ENCODE results near the gene SPATA20.

Gene SPATA20

DNA sequence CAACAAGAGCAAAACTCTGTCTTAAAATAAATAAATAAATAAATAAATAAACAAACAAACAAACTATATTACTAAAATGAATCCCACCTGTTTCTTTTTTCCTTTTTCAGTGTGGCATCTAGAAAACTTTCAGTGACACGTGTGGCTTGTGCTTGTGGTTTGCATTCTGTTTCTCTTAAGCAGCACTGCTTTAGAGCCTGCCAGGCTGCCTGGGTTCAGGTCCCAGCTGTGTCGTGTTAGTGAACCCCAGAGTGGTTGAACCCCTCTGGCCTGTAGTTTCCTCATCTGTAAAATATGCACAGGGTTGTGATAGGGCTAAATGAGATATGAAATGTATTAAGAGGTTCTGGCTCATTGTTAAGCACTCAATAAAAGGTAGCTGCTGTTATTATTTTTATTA, 26.5 kb upstream of the SPATA20 start:
- no peak for DNase-seq

DNA sequence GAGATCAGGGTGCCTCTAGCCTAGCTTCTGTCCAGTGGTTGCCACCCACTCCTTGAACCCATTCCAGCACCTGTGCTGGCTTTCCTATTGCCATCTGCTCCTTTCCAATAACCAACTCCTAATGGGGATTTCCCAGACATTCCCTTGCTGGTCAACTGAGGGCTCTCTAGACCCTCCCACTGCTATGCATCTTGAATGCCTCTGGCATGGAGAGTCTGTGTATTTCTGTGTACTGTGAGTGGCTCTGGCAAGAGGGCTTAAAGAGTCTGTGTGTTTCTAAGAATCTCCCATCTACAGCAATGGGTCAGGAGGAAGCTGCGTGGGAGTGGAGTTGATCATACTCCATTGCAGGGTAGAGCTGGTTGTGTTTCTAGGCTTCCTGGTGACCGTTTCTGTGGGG, 25.5 kb upstream of the SPATA20 start:
- no peak for DNase-seq

DNA sequence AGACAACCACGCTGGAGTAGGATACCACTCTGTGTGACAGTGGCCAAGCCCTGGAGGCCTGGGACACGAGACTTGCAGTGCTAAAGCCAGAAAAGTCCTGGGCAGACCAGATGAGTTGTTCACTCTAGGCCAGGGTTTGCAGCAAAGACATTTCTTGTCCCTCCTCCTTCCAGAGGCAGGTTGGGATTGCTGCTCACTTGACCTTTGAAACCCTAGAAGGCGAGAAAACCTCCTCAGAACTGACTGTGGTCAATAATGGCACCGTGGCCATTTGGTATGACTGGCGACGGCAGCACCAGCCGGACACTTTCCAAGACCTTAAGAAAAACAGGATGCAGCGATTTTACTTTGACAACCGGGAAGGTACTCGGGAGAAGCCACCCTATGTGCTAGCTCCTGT, 24.2 kb upstream of the SPATA20 start:
- DNase-seq, result no peak

DNA sequence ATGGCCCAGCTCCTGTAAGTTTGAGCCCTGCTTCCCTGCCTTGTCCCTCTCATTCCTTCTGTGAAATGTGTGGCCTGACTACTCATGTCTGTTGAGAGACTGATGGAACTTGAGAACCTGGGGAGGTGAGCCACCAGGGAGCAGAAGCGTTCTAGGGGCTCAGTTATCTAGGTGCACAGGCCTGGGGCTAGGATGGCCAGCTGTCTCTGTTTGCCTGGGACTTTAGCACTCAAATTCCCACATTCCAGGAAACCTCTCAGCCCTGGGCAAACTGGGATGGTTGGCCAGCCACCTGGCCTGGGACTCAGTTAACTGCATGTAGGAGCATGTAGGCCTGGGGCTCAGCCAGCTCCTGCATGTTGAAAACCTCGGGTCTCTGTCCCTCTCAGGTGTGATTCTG, 23.8 kb upstream of the SPATA20 start:
- no peak for DNase-seq

DNA sequence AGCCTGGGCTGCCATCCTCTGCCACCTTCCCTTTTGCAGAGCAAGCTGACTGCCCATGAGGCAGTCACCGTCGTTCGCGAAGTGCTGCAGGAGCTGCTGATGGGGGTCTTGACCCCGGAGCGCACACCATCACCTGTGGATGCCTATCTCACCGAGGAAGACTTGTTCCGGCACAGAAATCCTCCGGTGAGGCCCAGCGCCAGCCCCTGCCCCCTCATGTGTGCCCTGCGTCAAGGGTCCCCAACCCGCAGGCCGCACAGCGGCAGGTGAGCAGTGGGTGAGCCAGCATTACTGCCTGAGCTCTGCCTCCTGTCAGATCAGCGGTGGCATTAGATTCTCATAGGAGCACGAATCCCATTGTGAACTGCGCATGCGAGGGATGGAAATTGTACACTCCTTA, 22.1 kb upstream of the SPATA20 start:
- DNase-seq, result no peak

DNA sequence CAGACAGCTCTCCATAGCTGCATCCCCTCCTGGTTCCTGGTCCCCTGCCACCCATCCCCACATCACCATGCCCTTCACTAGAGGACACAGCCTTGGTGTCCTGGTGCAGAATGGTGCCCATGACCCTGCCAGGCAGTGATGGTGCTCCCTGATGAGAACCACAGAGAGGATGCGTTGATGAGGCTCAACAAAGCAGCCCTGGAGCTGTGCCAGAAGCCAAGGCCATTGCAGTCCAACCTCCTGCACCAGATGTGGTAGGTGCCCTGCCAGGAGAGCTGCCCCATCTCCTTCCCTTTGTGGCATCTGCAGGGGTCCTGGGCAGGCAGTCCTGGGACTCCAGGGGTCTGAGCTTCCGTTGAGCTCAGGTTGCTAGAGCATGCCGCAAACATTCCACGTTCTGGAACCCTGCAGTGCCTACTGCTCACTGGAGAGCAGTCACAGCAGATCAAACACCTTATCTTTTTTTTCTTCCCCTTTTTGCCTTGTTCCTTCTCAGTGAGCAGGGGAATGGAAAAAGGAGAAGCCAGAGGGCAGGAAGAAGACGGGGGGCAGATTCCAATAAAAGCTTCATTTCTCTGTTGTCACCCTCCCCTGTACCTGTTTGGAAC, 19.7 kb upstream of the SPATA20 start:
- no peak for DNase-seq

DNA sequence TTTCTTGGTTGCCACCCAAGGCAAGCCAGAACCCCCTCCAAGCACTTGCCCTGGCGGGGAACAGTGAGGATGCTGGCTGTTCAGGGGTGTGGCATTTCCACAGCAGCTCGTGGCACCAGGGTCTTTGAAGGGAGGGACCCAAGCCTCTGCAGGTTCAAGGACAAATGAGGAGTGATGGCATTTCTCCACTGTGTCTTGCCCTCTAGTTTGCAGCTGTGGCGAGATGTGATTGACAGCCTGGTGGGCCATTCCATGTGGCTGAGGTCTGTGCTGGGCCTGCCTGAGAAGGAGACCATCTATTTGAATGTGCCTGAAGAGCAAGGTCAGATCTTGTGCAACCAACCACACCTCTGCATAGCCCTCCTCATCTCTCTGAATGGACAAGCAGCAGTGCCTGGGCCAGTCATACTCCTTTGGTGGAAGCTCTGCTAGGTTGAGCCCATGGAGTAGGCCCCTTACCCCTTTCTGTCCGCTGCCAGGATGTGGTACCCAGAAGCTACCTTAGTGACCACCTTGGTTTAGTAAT, 19.0 kb upstream of the SPATA20 start:
- DNase-seq, result no peak

DNA sequence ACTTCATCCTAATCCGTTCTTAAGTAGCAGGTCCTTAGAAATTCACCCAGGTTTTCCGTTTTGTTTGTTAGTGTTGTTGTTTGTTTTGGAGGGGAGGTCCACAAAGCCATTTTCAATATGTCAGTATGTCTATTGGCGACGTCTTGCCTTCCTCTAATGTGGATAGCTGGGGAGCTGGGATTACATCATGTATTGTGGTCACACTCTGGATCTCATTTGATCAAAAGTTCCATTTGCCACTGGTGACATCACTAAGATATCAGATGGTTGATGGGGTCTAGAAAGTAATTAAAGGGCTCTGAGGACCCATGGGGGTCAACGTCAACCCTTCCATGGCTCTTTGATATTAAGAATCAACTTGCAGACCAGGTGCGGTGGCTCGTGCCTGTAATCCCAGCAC, 17.1 kb upstream of the SPATA20 start:
- no peak for DNase-seq

DNA sequence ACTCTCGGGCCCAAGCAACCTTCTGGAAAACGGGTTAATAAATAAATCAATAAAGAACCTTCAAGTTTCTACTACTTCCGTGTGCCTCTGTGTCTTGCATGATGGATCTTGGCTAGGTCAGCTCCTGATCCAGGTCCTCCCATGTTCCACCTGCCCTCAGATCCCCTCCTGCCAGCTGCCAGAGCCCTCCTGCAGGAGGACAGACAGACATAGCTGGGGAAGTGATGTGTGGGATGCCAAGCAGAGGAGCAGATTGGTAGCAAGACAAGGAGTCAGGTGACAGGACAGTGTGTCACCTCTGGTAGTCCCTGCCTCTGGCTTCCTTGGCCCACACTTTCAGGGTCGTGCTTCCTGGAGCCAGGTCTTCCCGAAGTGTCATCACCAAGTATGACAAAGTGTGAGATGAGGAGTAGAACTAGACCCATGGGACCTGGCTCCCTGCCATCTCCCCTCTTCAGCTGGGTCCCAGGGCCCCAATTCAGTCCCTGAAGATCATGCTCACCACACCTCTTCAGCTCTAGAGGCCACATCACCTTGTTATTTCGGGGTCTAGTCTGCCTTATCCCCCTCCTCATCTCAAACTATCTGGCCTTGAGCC, 15.4 kb upstream of the SPATA20 start:
- DNase-seq, result no peak

DNA sequence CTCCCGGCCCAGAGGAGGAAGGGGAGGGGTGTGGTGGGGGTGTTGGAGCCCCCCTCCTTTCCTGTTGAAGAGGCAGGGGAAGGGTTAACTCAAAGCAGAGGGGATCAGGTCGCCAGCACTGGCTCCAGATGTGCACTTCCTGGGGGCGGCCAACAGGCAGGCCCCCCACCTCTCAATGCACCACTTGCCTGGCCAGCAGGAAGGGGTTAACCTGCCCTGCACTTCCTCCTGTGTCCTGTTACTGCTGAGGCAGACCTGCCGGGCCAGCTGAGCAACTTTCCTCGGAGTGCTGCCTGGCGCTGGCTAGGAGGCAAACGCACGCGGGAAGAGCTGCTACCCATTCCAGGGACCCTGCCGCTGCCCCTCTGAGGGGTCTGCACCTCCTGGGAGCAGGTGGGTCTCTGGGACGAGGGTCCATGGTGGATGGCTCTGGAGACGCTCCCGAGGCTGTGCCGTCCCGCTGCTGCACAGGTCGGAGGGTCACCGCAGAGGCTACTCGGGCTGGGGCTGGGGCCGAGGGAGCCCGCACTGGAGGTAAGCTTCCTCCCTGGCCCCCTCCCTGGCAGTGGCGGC, 14.4 kb upstream of the SPATA20 start, which contains the start of gene EPN3:
TSS of gene EPN3 (plus strand) at position 284 of the 573 bp plus-strand sequence. CDS start 3,822 bp downstream, outside the sequence.
- no peak for DNase-seq

DNA sequence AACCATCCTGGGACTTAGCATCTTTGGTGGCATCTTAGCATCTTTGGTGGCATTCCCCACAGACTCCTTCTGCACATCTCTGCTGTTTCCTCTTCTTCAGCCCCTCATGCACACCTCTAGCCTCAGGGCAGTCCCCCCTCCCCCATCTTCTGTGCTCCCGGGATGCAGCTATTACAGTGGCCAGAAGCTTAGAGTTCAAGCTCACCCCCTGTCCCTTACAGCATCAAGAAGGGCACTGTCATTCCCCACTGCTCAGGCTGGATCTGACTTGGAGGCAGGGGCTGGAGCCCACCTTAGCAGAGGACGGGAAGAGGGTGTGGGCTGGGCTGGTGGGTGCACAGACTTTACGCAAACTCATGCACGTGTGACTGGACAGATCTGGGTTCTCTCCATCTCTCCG, 13.8 kb upstream of the SPATA20 start:
- DNase-seq, result no peak

DNA sequence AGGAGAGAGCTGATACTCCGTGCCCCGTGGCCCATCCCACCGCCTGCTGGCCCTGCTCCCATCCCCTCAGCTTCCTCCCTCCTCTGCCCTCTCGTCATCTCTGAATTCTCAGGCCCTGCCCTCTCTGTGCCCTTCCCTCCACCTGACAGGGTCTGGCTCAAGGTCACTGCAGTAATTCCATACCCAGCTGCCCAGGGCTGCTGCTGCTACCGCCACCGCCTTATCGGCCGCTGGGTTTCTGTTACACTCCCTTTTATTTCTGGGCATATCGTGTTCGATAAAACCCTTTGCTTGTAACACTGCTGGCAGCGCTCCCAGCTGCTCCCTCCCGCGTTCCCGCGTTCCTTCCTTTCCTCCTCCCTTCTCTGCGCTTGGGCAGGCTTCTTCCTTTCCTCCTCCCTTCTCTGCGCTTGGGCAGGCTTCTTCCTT, 13.2 kb upstream of the SPATA20 start:
- no peak for DNase-seq

DNA sequence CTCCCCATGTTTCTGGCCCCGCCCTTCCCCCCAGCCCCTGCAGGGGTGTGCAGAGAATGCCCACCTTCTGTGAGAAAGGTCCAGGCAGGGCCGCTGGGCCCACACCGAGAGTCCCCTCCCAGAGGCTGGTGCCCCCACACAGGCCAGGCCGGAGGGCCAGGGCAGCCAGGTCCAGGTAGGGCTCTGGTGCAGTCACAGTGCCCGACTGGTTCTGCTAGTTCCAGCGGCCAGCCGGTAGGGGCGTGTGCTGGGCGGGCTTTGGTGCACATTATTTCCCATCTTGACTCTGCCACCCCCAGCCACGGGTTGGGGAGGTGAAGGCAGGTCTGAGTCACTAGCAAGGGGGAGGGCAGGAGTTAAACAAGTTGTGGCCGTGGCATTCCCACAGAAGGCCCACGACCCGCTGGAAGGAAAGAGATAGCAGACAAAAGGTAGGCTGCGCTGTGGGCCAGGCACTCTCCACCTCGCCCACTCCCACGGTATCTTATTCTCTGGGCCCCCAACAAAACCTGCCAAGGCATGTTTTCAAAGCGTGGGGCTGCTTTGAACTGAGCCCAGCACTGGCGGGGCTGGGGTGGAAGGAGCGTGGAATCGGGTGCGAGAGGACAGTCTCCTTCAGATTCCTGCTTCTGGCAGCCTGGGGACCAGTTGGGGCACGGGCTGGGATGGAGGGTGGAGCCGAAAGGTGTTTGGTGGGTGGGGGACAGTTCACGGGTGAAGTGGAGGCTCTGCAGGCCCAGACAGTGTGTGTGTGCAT, 12.6 kb upstream of the SPATA20 start:
- DNase-seq, result no peak

DNA sequence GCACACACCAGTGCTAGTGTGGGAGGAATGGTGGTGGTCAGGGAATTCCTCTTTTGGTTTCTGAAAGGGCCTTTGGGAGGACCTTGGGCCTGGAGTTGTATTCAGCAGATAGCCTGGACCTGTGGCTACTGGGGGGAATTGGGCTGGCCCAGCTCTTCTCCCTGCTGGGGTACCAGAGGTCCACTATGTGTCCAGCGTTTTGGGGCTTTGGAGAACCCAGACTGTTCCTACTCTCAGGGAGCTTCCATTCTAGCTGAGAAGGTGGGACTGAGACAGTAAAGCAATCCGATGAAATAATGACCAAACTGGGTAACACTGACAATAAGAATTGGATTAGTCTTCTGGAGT, 12.0 kb upstream of the SPATA20 start:
- no peak for DNase-seq

DNA sequence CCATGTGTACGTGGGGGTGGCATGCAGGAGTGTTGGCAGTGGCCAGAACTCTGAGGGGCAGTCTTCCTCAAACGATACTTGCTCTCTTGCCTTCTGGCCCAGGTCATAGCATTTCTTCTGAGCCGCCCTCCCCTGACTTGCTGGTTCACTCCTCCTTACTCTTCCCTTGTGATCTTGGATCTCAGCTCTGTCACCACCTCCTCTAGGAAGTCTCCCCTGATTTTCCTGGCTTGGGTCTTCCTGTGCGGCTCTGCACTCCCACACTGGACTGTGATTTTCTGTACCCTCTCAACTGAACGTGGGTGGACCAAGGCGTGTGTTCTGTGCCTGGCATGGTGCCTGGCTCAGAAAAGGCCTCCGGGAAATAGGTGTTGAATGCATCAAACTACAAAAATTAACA, 11.6 kb upstream of the SPATA20 start:
- no peak for DNase-seq

DNA sequence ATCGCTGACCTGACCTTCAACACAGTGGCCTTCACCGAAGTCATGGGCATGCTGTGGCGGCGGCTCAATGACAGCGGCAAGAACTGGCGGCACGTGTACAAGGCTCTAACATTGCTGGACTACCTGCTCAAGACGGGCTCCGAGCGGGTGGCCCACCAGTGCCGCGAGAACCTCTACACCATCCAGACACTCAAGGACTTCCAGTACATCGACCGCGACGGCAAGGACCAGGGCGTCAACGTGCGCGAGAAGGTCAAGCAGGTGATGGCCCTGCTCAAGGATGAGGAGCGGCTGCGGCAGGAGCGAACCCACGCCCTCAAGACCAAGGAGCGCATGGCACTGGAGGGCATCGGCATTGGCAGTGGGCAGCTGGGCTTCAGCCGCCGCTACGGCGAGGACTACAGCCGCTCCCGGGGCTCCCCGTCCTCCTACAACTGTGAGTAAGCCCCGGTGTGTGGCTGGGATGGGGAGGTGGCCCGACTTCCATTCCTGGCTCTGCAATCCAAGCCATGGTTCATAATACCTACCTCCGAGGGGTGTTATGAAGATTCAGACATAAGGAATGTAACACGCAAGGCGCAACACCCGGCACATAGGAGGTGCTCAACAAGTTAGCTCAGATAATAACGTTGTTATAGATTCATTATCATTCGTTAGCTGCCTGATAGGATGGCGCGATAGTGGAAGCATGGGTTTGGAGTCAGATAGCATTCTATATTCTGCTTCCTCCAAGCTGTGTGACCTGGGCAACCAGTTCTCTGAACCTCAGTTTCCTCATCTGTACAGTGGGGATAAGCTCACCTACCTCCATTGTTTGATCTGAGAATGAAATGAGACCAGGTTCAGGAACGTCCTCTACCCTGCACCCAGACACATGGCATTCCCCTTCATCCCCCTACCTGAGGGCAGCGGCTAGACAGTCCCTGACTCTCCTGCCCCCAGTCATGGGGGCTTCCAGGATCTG, 10.0 kb upstream of the SPATA20 start:
- DNase-seq, result no peak

DNA sequence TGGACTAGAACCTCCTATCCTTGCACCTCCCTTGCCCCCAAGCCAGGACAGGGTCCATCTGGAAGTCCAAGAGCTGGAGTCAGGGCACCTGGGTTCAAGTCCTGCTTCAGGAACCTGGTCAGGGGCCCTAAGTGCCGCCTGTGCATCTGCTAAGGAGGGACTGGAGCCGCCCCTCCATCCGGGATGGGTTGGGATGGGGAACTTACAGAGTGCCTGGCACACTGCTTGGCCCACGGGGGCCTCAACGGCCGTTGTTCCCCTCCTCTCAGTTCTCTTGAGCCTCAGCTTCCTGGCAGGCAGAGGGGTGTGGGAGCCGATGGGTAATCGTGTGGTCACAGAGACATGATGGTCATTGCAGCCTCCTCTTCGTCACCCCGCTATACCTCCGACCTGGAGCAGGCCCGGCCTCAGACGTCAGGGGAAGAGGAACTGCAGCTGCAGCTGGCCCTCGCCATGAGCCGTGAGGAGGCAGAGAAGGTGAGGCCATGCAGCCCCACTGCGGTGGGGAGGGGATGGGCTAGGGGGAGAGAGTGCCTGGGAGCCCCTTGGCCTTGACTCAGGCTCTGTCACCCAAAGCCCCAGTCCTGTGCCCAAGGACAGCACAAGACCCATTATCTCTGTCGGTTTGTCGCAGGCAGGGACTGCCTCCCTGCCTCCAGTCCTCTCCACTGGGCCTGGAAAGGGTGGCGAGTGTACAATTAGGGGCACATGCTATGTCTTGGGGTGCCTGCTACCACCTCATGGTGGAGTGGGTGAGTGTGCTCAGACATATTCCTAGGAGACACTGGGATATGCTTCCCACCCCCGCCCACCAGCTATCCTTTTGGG, 9.0 kb upstream of the SPATA20 start:
- DNase-seq, result no peak

DNA sequence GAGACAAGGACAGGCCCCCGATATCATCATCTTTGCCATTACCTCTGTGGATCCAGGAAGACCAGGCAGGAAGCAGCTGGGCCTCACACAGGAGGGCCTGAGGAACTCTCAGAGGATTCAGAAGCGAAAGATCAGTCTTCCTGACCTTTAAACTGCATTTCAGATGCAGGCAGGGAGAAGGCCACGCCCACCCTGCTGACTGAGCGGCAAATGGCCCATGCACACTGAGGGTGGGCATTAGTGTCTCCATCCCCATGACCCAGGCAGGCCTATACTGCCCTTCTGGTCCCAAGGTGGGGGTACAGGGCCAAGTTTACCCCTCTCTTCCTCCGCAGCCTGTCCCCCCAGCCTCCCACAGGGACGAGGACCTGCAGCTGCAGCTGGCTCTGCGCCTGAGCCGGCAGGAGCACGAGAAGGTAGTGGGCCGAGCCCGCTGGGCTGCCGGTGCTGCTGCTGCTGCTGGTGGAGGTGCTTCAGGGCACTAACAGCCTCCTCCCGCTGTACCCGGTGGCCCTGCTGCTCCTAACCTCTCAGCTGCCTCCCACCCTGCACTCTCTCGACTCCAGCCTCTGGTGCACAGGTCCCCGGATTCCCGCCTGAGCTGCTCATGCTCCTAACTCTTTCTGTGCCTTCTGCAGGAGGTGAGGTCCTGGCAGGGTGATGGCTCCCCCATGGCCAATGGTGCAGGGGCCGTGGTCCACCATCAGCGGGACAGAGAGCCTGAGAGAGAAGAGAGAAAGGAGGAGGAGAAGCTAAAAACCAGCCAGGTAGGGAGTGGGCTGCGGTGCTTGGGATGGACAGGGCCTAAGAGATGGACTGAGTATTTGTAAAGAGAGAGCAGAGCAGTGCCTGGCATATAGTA, 8.2 kb upstream of the SPATA20 start:
- DNase-seq, result no peak

DNA sequence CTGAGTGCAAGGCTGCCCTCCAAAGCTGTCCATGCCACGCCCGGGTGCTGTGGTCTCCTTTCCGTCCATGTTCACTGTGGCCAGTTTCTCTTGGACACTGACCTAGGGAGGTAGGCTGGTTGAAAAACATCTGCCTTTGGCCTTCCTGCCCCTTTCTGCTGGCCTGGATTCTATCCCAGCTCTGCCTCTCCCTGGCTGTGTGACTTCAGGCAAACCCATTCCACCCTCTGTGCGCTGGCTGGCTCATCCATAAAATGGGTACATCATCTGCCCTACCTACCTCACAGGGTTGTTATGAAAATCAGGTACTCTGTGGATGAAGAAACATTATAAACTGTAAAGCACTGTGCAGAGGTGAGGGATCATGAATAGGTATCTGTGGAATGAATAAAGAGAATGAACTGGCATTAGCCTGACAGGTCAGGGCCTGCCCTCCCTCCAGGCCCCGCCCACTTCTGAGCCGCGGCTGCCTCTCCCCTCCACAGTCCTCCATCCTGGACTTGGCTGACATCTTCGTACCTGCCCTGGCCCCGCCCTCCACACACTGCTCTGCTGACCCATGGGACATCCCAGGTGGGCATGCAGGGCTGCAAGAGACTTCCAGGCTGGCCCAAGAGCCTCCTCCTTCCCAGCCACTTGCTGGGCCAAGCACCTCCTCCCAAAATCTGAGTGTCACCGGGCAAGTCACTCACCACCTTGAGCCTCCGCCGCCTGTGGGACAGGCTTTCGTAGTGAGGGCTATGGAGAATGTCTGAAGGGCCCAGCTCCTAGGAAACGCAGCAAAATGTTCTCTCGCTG, 7.0 kb upstream of the SPATA20 start:
- DNase-seq, result no peak
